A549 (cell line): ENCODE results near the gene IGF1.

Experiments used
- CHD2 ChIP-seq: fragments of 150-350 bp; IDR thresholded peaks from 2 replicates; pipeline ENCODE4 v1.6.1; 2014; ENCODE audit warnings: low read length; ENCODE audit not compliant: partially characterized antibody
- EHF ChIP-seq: fragments of 250-450 bp; sonication (Bioruptor Pico); IDR thresholded peaks from 2 replicates; pipeline ENCODE4 v1.5.0; 2020; ENCODE audit warnings: mild to moderate bottlenecking
- EP300 ChIP-seq, 2 experiments: fragments of >200 bp; sonication (Bioruptor Twin); formaldehyde crosslinking; IDR thresholded peaks; 2 replicates in 1 of 2; 3 replicates in 1 of 2; pipeline ENCODE4 v1.6.1; 2016 to 2017
- MAFK ChIP-seq: fragments of 450-650 bp; IDR thresholded peaks from 2 replicates; pipeline ENCODE4 v1.6.1; 2014; ENCODE audit not compliant: partially characterized antibody
- MAX ChIP-seq: IDR thresholded peaks from 2 replicates; pipeline ENCODE4 v1.6.1; 2012
- POLR2A ChIP-seq: IDR thresholded peaks from 2 replicates; pipeline ENCODE4 v1.6.1; 2012; ENCODE audit warnings: mild to moderate bottlenecking, low read length
- TP53 ChIP-seq: fragments of 250-450 bp; sonication (Bioruptor Pico); IDR thresholded peaks from 2 replicates; pipeline ENCODE4 v1.5.0; 2021; ENCODE audit warnings: mild to moderate bottlenecking, moderate library complexity
- ZSCAN20 ChIP-seq: fragments of 250-450 bp; sonication (Bioruptor Pico); IDR thresholded peaks from 2 replicates; pipeline ENCODE4 v1.8.0; 2022; ENCODE audit warnings: mild to moderate bottlenecking, moderate library complexity
- TF ChIP-seq, protein P1 (sequence below): fragments of >200 bp; sonication (Bioruptor Twin); formaldehyde crosslinking; IDR thresholded peaks from 3 replicates; pipeline ENCODE4 v1.5.1; 2016

DNA sequence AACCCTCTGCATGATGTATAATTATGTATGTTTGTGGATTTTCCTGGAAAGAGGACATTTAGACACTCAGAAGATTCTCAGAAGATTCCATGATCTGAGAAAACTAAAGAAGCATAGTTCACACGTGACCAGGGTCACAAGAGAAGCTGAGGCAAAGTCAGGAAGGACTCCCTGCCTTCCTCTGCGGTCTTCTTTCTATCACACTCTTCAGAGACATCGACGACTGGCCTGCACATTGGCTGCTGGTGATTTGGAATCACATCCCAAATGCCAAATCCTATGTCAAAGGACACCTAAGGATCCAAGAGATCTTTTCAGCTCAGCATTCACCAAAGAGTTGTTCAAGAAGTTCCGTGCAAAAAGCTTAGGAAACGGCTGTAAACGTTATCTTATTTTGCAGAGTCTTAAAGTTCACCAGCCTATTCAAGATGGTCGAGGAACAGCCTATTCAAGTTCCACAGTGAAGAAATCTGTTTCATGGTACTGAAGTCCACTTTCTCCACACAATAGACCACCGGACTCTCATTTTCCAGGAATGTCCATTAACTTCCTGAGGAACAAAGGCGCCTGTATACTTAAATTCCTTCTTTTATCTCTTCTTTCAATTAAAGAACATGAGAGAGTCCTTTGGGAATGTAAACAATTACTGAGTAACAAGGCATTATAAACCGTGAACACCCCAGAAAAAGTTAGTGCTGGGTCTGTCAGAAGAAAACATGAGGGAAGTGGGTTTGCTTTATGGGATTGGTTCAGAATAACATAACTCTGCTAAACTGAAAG is 42.1 kb downstream of the IGF1 start:
- TF ChIP-seq, protein P1, sequence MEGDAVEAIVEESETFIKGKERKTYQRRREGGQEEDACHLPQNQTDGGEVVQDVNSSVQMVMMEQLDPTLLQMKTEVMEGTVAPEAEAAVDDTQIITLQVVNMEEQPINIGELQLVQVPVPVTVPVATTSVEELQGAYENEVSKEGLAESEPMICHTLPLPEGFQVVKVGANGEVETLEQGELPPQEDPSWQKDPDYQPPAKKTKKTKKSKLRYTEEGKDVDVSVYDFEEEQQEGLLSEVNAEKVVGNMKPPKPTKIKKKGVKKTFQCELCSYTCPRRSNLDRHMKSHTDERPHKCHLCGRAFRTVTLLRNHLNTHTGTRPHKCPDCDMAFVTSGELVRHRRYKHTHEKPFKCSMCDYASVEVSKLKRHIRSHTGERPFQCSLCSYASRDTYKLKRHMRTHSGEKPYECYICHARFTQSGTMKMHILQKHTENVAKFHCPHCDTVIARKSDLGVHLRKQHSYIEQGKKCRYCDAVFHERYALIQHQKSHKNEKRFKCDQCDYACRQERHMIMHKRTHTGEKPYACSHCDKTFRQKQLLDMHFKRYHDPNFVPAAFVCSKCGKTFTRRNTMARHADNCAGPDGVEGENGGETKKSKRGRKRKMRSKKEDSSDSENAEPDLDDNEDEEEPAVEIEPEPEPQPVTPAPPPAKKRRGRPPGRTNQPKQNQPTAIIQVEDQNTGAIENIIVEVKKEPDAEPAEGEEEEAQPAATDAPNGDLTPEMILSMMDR: no peak
- TF ChIP-seq ZSCAN20 (CRISPR knock-in tag) (no peak), MAX (no peak), POLR2A (no peak), CHD2 (no peak), EHF (CRISPR knock-in tag) (no peak), TP53 (CRISPR knock-in tag) (no peak), EP300 (IDR thresholded peaks at IDR 0.05) (no peak), MAFK (no peak)
